T-helper 1 cell treated with Interleukin-12 subunit alpha and Interleukin-12 subunit beta and Interleukin-4 antibody, amounts not matched to agents 30 ng/mL and 1 ng/mL, for 36 hours (primary cell): ENCODE results near the gene DCLK3. TPM values are rescaled to one million over a fixed set of nuclear protein-coding genes. Genes with fewer than 3 reads are reported as not detected.

Source experiments
- intact Hi-C: fragments of 100-400 bp; cut with micrococcal nuclease; formaldehyde crosslinking; loops from one replicate; pipeline ENCODE4 v1.15.1; 2024
- total RNA-seq: library from RNA; stranded (reverse); gene quantifications from 2 replicates; pipeline ENCODE4 v1.2.3, GENCODE V29; 2022

The DCLK3 gene
- total RNA-seq, 1 donor from 2014 or later: not detected

DNA sequence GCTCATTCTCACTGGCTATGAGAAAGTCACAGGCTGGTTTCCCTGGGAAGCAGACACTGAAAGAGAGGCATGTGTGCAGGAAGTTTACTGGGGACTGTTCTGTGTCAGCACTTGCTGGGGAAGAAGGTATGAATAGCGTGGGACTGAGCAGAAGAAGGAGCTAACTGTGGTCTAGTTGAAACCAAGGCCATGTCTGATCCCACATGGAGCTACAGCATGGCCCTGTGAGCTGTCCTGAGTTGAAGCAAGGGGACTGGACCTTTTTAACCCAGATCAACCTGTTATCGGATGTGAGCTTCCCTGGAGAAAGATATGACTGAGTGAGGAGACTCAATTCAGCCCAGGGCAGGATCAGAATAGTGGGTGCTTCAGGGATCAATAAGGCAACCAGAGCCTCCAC is 53.7 kb downstream of the DCLK3 start:
- intact Hi-C loops: no loop called here

DNA sequence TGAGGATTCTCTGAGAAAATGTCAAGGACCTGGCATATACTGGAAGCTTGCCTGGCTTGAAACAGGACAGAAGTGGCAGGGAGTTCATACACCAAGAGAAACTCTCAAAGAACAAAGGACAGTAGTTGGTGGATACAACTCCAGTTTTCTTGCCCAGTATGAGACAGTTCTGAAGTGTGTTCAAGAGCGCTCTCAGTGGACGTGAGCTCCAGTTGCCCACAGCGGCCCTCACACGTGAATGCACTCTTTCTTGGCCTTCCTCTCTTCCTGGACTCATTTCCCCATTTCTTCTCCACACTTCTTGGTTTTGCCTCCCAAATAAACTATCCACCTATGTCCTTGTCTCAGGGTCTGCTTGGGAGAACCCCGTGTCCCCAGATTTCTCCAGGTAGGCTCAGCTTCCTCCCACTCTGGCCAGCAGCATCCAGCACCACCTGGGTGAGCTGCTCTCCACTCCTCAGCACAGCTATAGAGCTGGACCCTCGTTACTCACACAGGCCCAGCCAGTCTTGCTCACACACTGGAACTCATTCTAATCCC is 54.5 kb downstream of the DCLK3 start:
- intact Hi-C loops: no loop called here

GRCh38 chr3:36709281-36709680 is 55.1 kb downstream of the DCLK3 start:
- intact Hi-C loops: no loop called here

- intact Hi-C loops: no loop called here
These were observed 56.5 kb downstream of the DCLK3 start for GRCh38 chr3:36707623-36708409.

DNA sequence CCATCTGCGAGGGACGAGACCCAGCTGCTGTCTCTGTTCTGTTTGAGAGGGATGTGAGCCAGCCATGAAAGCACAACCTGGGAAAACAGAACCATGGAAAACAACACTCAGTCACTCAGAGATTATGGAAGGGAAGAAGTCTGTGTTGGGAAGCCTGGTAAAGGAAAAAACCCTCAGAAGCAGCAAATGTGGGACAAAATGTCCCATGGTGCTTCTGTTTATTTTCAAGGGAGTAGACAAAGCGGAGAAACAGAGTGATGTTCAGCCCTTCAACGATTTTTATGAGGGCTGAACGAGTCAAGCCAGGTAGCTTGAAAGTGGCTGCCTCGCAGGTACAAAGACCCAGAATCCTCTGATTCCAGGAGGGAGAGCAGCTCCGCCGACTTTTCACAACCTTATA is 59.3 kb downstream of the DCLK3 start:
- intact Hi-C loops: no loop called here

- intact Hi-C loops: no loop called here
These were observed 60.1 kb downstream of the DCLK3 start for GRCh38 chr3:36704280-36704679.

- intact Hi-C loops: loop anchor here (1.0 kb wide), 1 partner anchor 257 kb away; no protein-coding TSS in a partner anchor
These were observed 63.1 kb downstream of the DCLK3 start for GRCh38 chr3:36701249-36701572.

- intact Hi-C loops: loop anchor here (1.0 kb wide), 1 partner anchor 258 kb away; no protein-coding TSS in a partner anchor
These were observed 63.7 kb downstream of the DCLK3 start for GRCh38 chr3:36700537-36701248.

DNA sequence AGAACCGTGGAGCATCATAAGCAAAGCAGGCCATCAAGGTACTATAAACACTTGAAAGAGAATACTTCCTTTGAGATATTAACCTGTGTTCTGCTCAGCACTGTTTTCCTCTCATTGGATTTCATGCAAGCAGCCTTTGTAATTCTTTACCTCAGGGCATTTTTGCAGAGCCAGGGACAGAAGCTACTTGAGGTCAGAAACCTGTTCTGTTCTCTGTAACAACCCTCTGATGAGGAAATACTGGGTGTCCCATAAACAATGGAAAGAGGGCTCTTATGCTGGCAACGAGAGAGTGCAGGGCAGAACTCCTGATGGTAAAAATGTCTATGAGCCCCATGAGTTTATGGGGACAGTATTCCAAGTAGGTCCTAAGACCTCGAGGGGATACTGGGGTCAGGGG is 66.0 kb downstream of the DCLK3 start:
- intact Hi-C loops: no loop called here

DNA sequence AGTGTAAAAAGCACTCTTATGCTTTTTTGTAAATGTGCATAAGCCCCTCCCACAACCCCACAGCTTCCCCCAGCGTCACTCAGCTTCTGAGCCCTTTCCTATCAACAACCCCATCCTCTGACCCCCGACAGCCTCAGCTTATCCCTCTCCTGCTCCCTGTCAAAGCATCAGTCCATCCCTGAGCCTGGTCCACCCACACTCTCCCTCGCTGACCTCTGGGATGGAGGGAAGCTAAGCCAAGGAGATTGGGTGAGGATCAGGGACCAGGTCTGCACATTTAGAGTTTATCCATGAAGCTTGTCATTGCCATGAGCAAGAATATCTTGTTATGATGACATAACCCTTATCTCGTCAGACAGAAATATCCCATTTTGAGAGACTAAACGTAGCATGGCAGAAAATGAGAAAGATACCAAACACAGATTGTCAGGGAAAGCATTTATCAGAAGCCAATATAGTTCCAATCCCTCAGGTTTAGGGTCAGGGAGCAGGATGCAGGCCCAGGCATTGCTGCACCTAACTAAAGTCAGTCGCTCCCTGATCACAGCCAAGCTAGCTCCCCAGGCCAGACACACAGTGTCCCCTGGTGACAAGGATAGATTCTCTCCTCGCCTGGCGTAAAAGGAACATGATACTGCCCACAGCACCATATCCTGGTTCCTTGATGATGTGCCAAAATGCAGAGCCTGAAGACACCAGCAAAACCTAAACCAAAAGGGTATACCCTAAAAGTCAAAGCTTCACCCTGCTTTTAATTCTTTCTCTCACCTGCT is 66.9 kb downstream of the DCLK3 start:
- intact Hi-C loops: no loop called here

DNA sequence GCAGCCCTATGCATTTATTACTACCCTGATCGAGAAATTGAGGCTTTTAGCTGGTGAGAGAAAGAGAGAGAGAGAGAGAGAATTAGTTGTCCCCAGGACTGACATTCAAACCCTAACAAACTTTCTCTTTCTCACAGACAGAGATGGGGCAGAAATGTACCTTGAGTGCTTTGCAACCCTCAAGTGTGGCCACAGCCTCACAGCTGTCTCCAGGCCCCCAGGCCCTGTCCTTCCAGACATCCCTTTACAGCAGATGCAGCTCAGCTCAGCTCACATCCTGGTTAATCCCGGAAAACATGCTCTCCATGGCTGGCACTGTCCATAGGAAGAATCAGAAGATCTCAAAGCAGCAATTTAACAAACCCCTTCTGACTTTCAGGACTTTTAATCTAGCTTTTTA is 67.6 kb downstream of the DCLK3 start:
- intact Hi-C loops: no loop called here

- intact Hi-C loops: no loop called here
These were observed 68.6 kb downstream of the DCLK3 start for GRCh38 chr3:36695769-36696137.

DNA sequence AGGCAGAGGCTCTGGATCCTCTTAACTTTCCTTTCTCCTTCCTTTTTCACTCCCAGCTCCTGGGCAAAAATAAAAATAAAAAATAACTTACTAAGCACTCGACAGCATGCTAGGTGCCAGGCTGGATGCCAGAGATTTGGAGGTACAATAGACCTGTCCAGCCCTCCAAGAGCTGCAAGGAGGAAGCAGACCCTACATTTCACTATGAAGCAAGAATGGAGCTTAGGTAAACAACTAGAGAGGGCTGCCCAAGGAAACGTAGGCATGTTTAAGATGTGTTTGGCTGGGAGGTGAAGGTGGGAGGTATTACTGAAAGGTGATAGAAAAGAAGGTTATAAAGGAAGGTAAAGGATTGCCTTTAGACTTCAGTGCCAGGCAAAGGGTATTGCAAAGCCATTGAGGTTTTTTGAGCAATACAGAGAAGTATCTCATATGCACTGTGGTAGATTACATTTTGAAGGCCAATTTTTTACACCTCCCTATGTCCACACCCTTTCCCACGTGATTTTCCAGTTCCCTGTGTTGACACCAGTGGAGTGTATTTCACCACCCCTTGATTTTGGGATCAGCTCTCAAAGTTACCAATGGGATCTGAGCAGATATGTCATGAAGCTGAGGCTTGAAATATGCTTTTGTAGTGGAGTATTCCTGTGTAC is 69.1 kb downstream of the DCLK3 start:
- intact Hi-C loops: no loop called here

DNA sequence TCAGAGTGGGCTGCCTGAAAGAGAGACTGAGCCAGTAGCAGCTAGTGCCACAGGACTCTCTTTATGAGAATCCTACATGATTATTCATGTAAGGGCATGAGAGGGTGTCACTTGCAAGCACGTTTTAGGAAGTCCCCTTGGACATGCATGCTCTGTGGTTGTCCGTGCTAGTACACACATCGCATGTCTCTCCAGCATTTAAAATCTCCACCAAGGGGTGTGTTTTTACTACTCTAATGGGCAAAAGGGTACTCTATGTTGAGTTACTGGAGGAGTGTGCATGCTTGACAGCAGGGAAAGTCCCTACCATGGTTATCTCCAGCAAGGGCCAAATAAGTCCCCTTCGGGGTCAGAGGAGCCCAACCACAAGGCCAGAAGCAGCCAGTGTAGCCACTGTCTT is 70.7 kb downstream of the DCLK3 start:
- intact Hi-C loops: no loop called here

DNA sequence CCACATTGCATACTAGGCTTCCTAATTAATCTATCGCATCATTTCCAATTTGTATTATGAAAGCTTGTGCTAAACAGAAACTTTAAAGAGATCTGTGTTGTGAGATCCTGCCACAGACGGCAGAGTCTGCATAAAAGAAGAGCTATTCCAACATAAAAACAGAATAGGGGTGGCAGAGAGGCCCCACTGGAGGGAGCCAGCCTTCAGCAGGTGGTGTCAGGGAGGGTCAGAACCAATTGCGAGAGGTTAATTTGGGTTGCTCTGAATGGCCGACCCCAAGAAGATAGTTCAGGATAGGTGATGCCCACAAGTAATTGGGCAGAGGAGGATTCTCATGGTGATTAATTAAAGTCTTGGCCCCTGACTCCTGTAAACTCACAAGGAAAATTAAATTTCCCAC is 74.8 kb downstream of the DCLK3 start:
- intact Hi-C loops: no loop called here

- intact Hi-C loops: no loop called here
These were observed 75.5 kb downstream of the DCLK3 start for GRCh38 chr3:36688815-36689214.

- intact Hi-C loops: no loop called here
These were observed 77.8 kb downstream of the DCLK3 start for GRCh38 chr3:36686516-36686915.

GRCh38 chr3:36681867-36682266 is 82.5 kb downstream of the DCLK3 start:
- intact Hi-C loops: no loop called here

DNA sequence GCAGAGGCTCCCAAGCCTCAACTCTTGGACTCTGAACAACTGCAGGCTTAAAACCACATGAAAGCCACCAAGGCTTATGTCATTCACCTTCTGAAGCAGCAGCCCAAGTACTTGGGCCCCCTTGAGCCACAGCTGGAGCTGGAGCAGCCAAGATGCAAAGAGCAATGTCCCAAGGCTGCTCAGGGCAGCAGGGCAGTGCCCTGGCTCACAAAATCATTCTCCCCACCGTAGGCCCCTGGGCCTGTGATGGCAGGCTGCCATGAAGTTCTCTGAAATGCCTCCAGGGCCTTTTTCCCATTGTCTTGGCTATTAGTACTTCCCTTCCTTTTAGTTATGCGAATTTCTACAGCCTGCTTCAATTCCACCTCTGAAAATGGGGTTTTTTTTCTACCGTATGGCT is 83.4 kb downstream of the DCLK3 start:
- intact Hi-C loops: no loop called here

DNA sequence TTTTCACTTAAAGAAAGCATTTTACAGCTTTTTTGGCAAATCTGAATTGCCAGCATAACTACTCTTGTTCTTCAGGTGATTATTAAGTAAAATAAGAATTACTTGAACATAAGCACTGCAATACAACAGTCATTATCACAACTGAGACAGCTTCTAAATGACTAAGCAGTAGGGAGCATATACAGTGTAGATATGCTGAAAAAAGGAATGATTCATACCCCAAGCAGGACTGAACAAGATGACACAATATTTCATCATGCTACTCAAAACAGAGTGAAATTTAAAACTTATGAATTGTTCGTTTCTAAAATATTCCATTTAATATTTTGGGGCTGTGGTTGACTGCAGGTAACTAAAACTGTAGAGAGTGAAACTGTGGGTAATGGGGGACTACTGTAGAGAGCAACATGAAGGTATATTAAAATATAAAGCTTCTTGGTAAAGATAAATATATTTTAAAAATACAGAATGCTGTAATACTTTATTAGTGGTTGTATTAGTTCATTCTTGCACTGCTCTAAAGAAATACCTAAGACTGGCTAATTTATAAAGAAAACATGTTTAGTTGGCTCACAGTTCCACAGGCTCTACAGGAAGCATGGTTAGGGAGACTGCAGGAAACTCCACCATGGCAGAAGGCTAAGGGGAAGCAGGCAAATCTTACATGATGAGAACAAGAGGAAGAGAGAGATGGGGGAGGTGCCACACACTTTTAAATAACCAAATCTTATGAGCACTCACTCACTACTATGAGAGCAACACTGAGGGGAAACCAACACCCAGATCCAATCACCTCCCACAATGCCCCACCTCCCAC is 84.8 kb downstream of the DCLK3 start:
- intact Hi-C loops: no loop called here
